OCI-LY3 (cell line): ENCODE data around the gene IL6.
A peak's percentile ranks its signal among the peaks of the same experiment; 100 is the strongest.

Experiments
- H2AFZ ChIP-seq: fragments of 200-600, 300-600 bp; shearing (Covaris generic); 2 replicates; pipeline ENCODE4 v1.6.0; 2014; ENCODE audit warnings: antibody characterized with exemption, low read depth, low read length
- H3K27ac ChIP-seq: fragments of 200-600, 300-600 bp; sonication (generic); 2 replicates; pipeline ENCODE4 v1.5.1; 2014; ENCODE audit warnings: mild to moderate bottlenecking, low read length, moderate library complexity, mixed read lengths
- H3K27me3 ChIP-seq: fragments of 200-600, 300-600 bp; sonication (generic); 2 replicates; pipeline ENCODE4 v1.6.1; 2014; ENCODE audit warnings: low read depth, low read length, mixed read lengths
- H3K36me3 ChIP-seq: fragments of 200-600, 300-600 bp; sonication (generic); replicated peaks from 2 replicates; pipeline ENCODE3; 2014; ENCODE audit warnings: low read depth, low read length, mixed read lengths
- H3K4me1 ChIP-seq: fragments of 300-600, 200-600 bp; sonication (generic); 2 replicates; pipeline ENCODE4 v1.6.1; 2014; ENCODE audit warnings: low read length, mixed read lengths
- H3K4me2 ChIP-seq: fragments of 200-600, 300-600 bp; sonication (generic); 2 replicates; pipeline ENCODE4 v1.6.1; 2014; ENCODE audit warnings: low read length, mixed read lengths
- H3K4me3 ChIP-seq: fragments of 300-600, 200-600 bp; sonication (generic); 2 replicates; pipeline ENCODE4 v1.5.1; 2014; ENCODE audit warnings: antibody characterized with exemption, mild to moderate bottlenecking, low read length, moderate library complexity
- H3K79me2 ChIP-seq: fragments of 300-600, 200-600 bp; shearing (Covaris generic); 2 replicates; pipeline ENCODE4 v1.6.1; 2014; ENCODE audit warnings: mild to moderate bottlenecking, low read length, mixed read lengths
- H3K9ac ChIP-seq: fragments of 300-600, 200-600 bp; shearing (Covaris generic); 2 replicates; pipeline ENCODE4 v1.6.0; 2014; ENCODE audit warnings: mild to moderate bottlenecking, low read length, moderate library complexity
- H3K9me3 ChIP-seq: fragments of 200-600, 300-600 bp; shearing (Covaris generic); 2 replicates; pipeline ENCODE4 v1.6.1; 2014; ENCODE audit warnings: low read length, mixed read lengths; ENCODE audit not compliant: insufficient read depth
- H4K20me1 ChIP-seq: fragments of 200-600, 300-600 bp; sonication (generic); 2 replicates; pipeline ENCODE4 v1.6.1; 2016; ENCODE audit warnings: low read length, mixed read lengths; ENCODE audit not compliant: insufficient read depth
- EZH2phosphoT487 ChIP-seq: fragments of 200-600 bp; shearing (Covaris generic); IDR thresholded peaks from 2 replicates; pipeline ENCODE4 v1.6.1; 2018; ENCODE audit warnings: antibody characterized with exemption, mixed run types, low read depth
- TF ChIP-seq, protein P1 (sequence below): fragments of 200-600, 300-600 bp; sonication (generic); IDR thresholded peaks from 2 replicates; pipeline ENCODE4 v1.5.1; 2014; ENCODE audit warnings: antibody characterized with exemption, low read length, low read depth

Gene IL6

DNA sequence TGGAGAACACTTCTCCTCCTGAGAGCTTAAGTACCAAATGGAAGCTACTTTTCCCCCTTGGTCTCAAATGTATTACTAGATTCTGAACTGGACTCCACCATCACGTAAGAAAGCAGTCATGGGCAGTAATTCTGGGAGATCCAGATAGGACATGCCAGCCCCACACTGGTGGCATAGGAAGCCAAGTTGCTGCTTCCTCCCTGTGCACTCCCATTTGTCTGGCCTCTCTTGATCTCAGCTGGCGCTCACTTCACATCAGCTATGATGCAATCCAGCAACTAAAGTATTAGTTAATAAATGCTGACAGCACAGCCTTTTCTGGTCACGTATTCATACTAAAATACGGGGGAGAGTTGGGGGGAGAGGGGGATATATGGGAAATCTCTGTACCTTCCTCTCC lies 3.4 kb upstream of the IL6 start:
- Histone ChIP-seq H3K4me1 (peaks cover 52% of the 10 kb centered on the region), H3K79me2 (peaks cover 95% of the 10 kb centered on the region), H3K27me3 (no peaks in the 10 kb centered on the region), H4K20me1 (no peaks in the 10 kb centered on the region), H3K4me3 (peak overlapping the region; percentile 96), H2AFZ (no peak overlapping the region), H3K9me3 (no peaks in the 10 kb centered on the region), H3K9ac (peak overlapping the region; percentile 100), H3K4me2 (peak overlapping the region; percentile 98), H3K27ac (peak overlapping the region; percentile 100), H3K36me3 (peaks cover 18% of the 10 kb centered on the region)
- TF ChIP-seq, protein P1, sequence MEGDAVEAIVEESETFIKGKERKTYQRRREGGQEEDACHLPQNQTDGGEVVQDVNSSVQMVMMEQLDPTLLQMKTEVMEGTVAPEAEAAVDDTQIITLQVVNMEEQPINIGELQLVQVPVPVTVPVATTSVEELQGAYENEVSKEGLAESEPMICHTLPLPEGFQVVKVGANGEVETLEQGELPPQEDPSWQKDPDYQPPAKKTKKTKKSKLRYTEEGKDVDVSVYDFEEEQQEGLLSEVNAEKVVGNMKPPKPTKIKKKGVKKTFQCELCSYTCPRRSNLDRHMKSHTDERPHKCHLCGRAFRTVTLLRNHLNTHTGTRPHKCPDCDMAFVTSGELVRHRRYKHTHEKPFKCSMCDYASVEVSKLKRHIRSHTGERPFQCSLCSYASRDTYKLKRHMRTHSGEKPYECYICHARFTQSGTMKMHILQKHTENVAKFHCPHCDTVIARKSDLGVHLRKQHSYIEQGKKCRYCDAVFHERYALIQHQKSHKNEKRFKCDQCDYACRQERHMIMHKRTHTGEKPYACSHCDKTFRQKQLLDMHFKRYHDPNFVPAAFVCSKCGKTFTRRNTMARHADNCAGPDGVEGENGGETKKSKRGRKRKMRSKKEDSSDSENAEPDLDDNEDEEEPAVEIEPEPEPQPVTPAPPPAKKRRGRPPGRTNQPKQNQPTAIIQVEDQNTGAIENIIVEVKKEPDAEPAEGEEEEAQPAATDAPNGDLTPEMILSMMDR, result no peak
- TF ChIP-seq EZH2phosphoT487, result no peak

DNA sequence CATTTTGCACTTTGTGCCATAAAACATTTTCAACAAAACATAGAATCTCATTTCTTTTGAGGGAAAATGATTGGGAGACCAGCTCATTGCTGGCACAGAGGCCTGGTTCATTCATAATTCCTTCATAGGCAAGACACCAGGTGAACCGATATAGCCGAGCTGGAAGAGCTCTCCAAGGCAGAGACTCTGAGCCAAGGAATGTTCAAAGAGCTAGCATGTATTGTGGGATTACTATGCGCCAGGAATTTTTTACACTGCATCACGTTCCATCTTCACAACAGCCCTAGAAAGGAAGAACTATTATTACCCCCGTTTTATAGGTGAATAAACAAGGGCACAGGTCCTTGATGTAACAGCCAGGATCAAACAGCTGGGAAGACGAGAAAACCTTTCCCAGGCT lies 2.1 kb upstream of the IL6 start:
- H3K27me3 ChIP-seq, result no peaks in the 10 kb centered on the region
- peak overlapping the region; percentile 100 for H3K27ac ChIP-seq
- H3K79me2 ChIP-seq, result peaks cover 85% of the 10 kb centered on the region
- H3K9me3 ChIP-seq, result no peaks in the 10 kb centered on the region
- peak overlapping the region; percentile 98 for H3K4me2 ChIP-seq
- peaks cover 12% of the 10 kb centered on the region for H3K36me3 ChIP-seq
- peak overlapping the region; percentile 83 for H3K4me3 ChIP-seq
- no peaks in the 10 kb centered on the region for H4K20me1 ChIP-seq
- no peak overlapping the region for H2AFZ ChIP-seq
- peaks cover 50% of the 10 kb centered on the region for H3K4me1 ChIP-seq
- H3K9ac ChIP-seq, result peak overlapping the region; percentile 82
- TF ChIP-seq, protein P1, result no peak
- no peak for TF ChIP-seq EZH2phosphoT487

DNA sequence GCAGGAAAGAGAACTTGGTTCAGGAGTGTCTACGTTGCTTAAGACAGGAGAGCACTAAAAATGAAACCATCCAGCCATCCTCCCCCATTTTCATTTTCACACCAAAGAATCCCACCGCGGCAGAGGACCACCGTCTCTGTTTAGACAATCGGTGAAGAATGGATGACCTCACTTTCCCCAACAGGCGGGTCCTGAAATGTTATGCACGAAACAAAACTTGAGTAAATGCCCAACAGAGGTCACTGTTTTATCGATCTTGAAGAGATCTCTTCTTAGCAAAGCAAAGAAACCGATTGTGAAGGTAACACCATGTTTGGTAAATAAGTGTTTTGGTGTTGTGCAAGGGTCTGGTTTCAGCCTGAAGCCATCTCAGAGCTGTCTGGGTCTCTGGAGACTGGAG lies 1.4 kb upstream of the IL6 start:
- H2AFZ ChIP-seq, result no peak overlapping the region

DNA sequence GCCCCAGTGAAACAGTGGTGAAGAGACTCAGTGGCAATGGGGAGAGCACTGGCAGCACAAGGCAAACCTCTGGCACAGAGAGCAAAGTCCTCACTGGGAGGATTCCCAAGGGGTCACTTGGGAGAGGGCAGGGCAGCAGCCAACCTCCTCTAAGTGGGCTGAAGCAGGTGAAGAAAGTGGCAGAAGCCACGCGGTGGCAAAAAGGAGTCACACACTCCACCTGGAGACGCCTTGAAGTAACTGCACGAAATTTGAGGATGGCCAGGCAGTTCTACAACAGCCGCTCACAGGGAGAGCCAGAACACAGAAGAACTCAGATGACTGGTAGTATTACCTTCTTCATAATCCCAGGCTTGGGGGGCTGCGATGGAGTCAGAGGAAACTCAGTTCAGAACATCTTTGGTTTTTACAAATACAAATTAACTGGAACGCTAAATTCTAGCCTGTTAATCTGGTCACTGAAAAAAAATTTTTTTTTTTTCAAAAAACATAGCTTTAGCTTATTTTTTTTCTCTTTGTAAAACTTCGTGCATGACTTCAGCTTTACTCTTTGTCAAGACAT lies 574 bp upstream of the IL6 start:
- H3K36me3 ChIP-seq, result peaks cover 15% of the 10 kb centered on the region
- H3K9ac ChIP-seq, result peak overlapping the region; percentile 82
- no peak for TF ChIP-seq EZH2phosphoT487
- TF ChIP-seq, protein P1, result peak; percentile 64
- H3K4me2 ChIP-seq, result peak overlapping the region; percentile 98
- H2AFZ ChIP-seq, result no peak overlapping the region
- peaks cover 54% of the 10 kb centered on the region for H3K4me1 ChIP-seq
- peak overlapping the region; percentile 83 for H3K4me3 ChIP-seq
- H4K20me1 ChIP-seq, result no peaks in the 10 kb centered on the region
- H3K27ac ChIP-seq, result peak overlapping the region; percentile 100
- peaks cover 70% of the 10 kb centered on the region for H3K79me2 ChIP-seq
- H3K27me3 ChIP-seq, result no peaks in the 10 kb centered on the region
- H3K9me3 ChIP-seq, result no peaks in the 10 kb centered on the region

More for the DNA sequence above, 1.4 kb upstream of the IL6 start:
- Histone ChIP-seq H3K4me2 (peak overlapping the region; percentile 98), H3K9me3 (no peaks in the 10 kb centered on the region), H3K27me3 (no peaks in the 10 kb centered on the region), H3K4me1 (peaks cover 50% of the 10 kb centered on the region), H3K9ac (peak overlapping the region; percentile 82), H3K36me3 (peaks cover 11% of the 10 kb centered on the region), H3K79me2 (peaks cover 78% of the 10 kb centered on the region), H3K27ac (peak overlapping the region; percentile 100), H4K20me1 (no peaks in the 10 kb centered on the region), H3K4me3 (peak overlapping the region; percentile 83)
- TF ChIP-seq, protein P1, result peak; percentile 45
- TF ChIP-seq EZH2phosphoT487, result no peak
